B cell (primary cell): ENCODE results near the gene RHBDF1. TPM values are rescaled to one million over a fixed set of nuclear protein-coding genes. Genes with fewer than 3 reads are reported as not detected.
A peak's percentile ranks its signal among the peaks of the same experiment; 100 is the strongest.
"Not testable (repeated sequence)": the region's sequence is repeated elsewhere in the genome, so short reads cannot be mapped to it uniquely, and the experiment has no call there.

Experiments used
- ATAC-seq: fragments of 200-7000 bp; cut with Tn5 transposase; one replicate; pipeline ENCODE4 v1.10.0; 2021; ENCODE audit warnings: low read depth, mild to moderate bottlenecking, moderate number of reproducible peaks, moderate library complexity
- CTCF ChIA-PET: fragments of 350-600 bp; sonication (Branson Sonifier 250); formaldehyde crosslinking; loops from one replicate; lab custom pipeline; 2021; ENCODE audit warnings: antibody characterized with exemption, inconsistent platforms; lab: Charles Lee
- POLR2A ChIA-PET: fragments of 350-600 bp; sonication (Branson Sonifier 250); formaldehyde crosslinking; loops from one replicate; lab custom pipeline; 2021; ENCODE audit warnings: antibody characterized with exemption; lab: Charles Lee
- DNase-seq: peaks from one replicate; pipeline ENCODE4 v3.0.0; 2013
- H2AFZ ChIP-seq: 2 replicates; pipeline ENCODE4 v1.6.1; 2012; ENCODE audit warnings: mild to moderate bottlenecking, low read depth, low read length; ENCODE audit not compliant: insufficient read depth, poor library complexity, severe bottlenecking
- H3K27ac ChIP-seq, 2 donors: 1 replicate in 1 of 2; 2 replicates in 1 of 2; pipeline ENCODE4 v1.5.1; 2012 to 2013; ENCODE audit warnings: low read length in 2 of 2, mild to moderate bottlenecking in 2 of 2, moderate library complexity in 1 of 2
- H3K27me3 ChIP-seq, 4 experiments: fragments of 200-600 bp in 1 of 4; sonication (generic) in 1 of 4; replicated peaks in 1 of 4; 1 replicate in 2 of 4; 2 replicates in 2 of 4; pipeline versions ENCODE4 v1.6.1 to v1.7.0; 2013 to 2016; ENCODE audit warnings: low read length in 3 of 4, mild to moderate bottlenecking in 2 of 4, mixed read lengths in 1 of 4, moderate library complexity in 1 of 4; ENCODE audit not compliant: insufficient read depth in 4 of 4, control insufficient read depth in 3 of 4; ENCODE audit errors: control extremely low read depth in 1 of 4
- H3K36me3 ChIP-seq, 2 experiments: replicated peaks in 1 of 2; 1 replicate in 1 of 2; 2 replicates in 1 of 2; pipeline versions ENCODE4 v1.6.1 to v1.7.1; 2013; ENCODE audit warnings: low read length in 1 of 2; ENCODE audit not compliant: insufficient read depth in 2 of 2, control insufficient read depth in 1 of 2; ENCODE audit errors: control extremely low read depth in 1 of 2, extremely low read depth in 1 of 2
- H3K4me1 ChIP-seq, 2 donors: fragments of 200-600 bp in 1 of 2; sonication (generic) in 1 of 2; 1 replicate in 1 of 2; 2 replicates in 1 of 2; pipeline versions ENCODE4 v1.5.1 to v1.6.1; 2013 to 2017; ENCODE audit warnings: low read length in 2 of 2; ENCODE audit not compliant: control insufficient read depth in 2 of 2, insufficient read depth in 2 of 2
- H3K4me2 ChIP-seq: replicated peaks from 2 replicates; pipeline ENCODE3; 2012; ENCODE audit warnings: mild to moderate bottlenecking, low read depth, low read length; ENCODE audit not compliant: poor library complexity, severe bottlenecking
- H3K4me3 ChIP-seq, 5 experiments: fragments of 200-600 bp in 1 of 5; sonication (generic) in 1 of 5; 1 replicate in 3 of 5; 2 replicates in 2 of 5; pipeline versions ENCODE4 v1.5.1 to v1.7.0; 2011 to 2016; ENCODE audit warnings: low read length in 4 of 5, mild to moderate bottlenecking in 4 of 5, low read depth in 2 of 5, control low read depth in 1 of 5, moderate library complexity in 1 of 5; ENCODE audit not compliant: insufficient read depth in 1 of 5; ENCODE audit errors: control extremely low read depth in 1 of 5, extremely low read depth in 1 of 5
- H3K79me2 ChIP-seq: fragments of 200-600 bp; sonication (generic); one replicate; pipeline ENCODE4 v1.6.0; 2016; ENCODE audit warnings: low read length; ENCODE audit not compliant: control insufficient read depth, insufficient read depth
- H3K9ac ChIP-seq: fragments of 200-600 bp; sonication (generic); 2 replicates; pipeline ENCODE4 v1.6.1; 2017; ENCODE audit warnings: mild to moderate bottlenecking, low read length, moderate library complexity
- H3K9me3 ChIP-seq, 3 donors: one replicate each; pipeline versions ENCODE4 v1.6.1 to v1.7.1; 2013; ENCODE audit warnings: low read length in 2 of 3; ENCODE audit not compliant: control insufficient read depth in 2 of 3, insufficient read depth in 1 of 3; ENCODE audit errors: control extremely low read depth in 1 of 3
- H4K20me1 ChIP-seq: 2 replicates; pipeline ENCODE4 v1.6.0; 2012; ENCODE audit warnings: mild to moderate bottlenecking, low read length; ENCODE audit not compliant: insufficient read depth, control insufficient read depth, poor library complexity, severe bottlenecking
- H3K27ac Mint-ChIP-seq: one replicate; pipeline ENCODE4 v1.8.0; 2021; ENCODE audit warnings: mixed read lengths
- H3K27me3 Mint-ChIP-seq: one replicate; pipeline ENCODE4 v1.8.0; 2021; ENCODE audit warnings: mixed read lengths
- H3K4me1 Mint-ChIP-seq: one replicate; pipeline ENCODE4 v1.8.0; 2021; ENCODE audit warnings: mixed read lengths
- H3K4me3 Mint-ChIP-seq: one replicate; pipeline ENCODE4 v1.8.0; 2021; ENCODE audit warnings: mixed read lengths
- H3K9me3 Mint-ChIP-seq: one replicate; pipeline ENCODE4 v1.8.0; 2022; ENCODE audit warnings: mixed read lengths; ENCODE audit not compliant: insufficient read depth
- WGBS: methylation state at CpG from one replicate; pipeline ENCODE4 v1.1.5; 2013; ENCODE audit warnings: missing lambda C conversion rate; ENCODE audit not compliant: insufficient coverage; 5-methylcytosine and 5-hydroxymethylcytosine counted together
- intact Hi-C: fragments of 100-400 bp; cut with micrococcal nuclease; formaldehyde crosslinking; loops from one replicate; pipeline ENCODE4 v1.10.0; 2022
- polyA plus RNA-seq: library from polyadenylated mRNA; depleted of rRNA; stranded (reverse); fragments of >200 nt; gene quantifications from 2 replicates; pipeline ENCODE4 v1.2.3, GENCODE V29; 2012
- total RNA-seq, 2 donors: library from RNA; stranded (reverse); fragments of 120-200 nt in 1 of 2; gene quantifications; 1 replicate in 1 of 2; 2 replicates in 1 of 2; pipeline versions ENCODE4 v1.2.3 to v1.2.4, GENCODE V29; 2013 to 2022

RHBDF1 gene
- total and polyA plus RNA-seq, 2 donors (not counting 1 experiment from before 2014, with no cell fraction given) = 0.42 to 0.76 TPM

DNA sequence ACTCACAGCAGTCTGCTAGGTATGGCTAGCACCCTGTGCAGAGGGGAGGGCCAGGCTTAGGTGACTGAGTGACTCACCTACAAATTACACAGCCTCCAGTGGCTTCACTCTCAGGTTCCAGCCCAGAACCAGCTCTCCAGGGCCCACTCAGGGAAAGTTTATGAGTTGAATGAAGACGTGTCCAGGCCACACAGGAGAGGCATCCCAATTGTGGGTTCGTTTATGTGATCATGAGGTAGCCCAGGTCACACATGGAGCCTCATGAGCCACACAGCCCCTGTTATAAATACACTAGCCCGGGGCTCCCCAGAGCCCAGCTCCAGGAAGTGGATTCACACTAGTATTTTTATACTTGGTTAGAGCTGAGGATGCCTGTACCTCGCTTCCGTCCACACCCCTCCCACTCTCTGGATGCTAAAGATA, 46.5 kb downstream of the RHBDF1 start:
- H3K4me2 ChIP-seq, H4K20me1 ChIP-seq, POLR2A ChIA-PET, H3K4me3 Mint-ChIP-seq, H3K27me3 Mint-ChIP-seq, H3K4me1 Mint-ChIP-seq, DNase-seq, intact Hi-C loops, H3K4me1 ChIP-seq, H3K27ac ChIP-seq, H3K27me3 ChIP-seq, H3K9me3 ChIP-seq, H2AFZ ChIP-seq, H3K79me2 ChIP-seq, H3K36me3 ChIP-seq, CTCF ChIA-PET, H3K27ac Mint-ChIP-seq, H3K9ac ChIP-seq, H3K9me3 Mint-ChIP-seq, H3K4me3 ChIP-seq: not testable (repeated sequence)
- WGBS = no CpG with 5 or more reads among the region's 5 CpGs
- peak; percentile 61 for ATAC-seq

DNA sequence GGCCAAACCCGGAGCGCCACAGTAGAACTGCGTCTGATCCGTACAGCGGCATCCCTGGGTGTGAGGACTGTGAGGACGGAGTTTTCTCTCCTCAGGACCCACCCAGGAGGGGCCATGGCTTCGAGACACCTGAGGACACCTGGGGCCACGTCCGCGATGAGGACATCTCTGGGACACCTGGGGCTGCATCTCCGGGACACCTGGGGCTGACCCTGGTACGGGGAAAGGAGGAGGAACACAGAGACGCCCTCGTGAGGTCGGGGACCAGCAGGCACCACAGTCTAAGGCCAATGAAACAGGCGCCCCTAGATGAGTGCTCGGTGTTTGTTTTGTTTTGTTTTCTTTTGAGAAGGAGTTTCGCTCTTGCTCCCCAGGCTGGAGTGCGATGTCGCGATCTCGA, 48.3 kb downstream of the RHBDF1 start:
- H3K27ac Mint-ChIP-seq, H3K4me2 ChIP-seq, ATAC-seq, H3K27me3 ChIP-seq, H3K27me3 Mint-ChIP-seq, intact Hi-C loops, H3K4me1 ChIP-seq, H2AFZ ChIP-seq, H3K27ac ChIP-seq, H3K9me3 Mint-ChIP-seq, H3K79me2 ChIP-seq, DNase-seq, H3K9me3 ChIP-seq, H3K4me3 Mint-ChIP-seq, H3K36me3 ChIP-seq, H4K20me1 ChIP-seq, H3K4me1 Mint-ChIP-seq, POLR2A ChIA-PET, H3K4me3 ChIP-seq, H3K9ac ChIP-seq: not testable (repeated sequence)
- CTCF ChIA-PET = interaction anchor here (0.6 kb wide), 1 partner anchor 41 kb away, joined by 4 read pairs; no protein-coding TSS in a partner anchor
- WGBS = 97% methylated on average over 7 of the region's 22 CpGs

DNA sequence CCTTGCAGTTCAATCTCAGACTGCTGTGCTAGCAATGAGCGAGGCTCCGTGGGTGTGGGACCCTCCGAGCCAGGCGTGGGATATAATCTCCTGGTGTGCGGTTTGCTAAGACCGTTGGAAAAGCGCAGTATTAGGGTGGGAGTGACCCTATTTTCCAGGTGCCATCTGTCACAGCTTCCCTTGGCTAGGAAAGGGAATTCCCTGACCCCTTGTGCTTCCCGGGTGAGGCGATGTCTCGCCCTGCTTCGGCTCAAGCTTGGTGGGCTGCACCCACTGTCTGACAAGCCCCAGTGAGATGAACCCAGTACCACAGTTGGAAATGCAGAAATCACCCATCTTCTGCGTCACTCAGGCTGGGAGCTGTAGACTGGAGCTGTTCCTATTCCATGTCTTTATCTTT, 51.5 kb downstream of the RHBDF1 start:
- H3K4me3 ChIP-seq, H3K4me1 Mint-ChIP-seq, H3K27ac Mint-ChIP-seq, H4K20me1 ChIP-seq, H3K9me3 Mint-ChIP-seq, POLR2A ChIA-PET, H2AFZ ChIP-seq, H3K4me3 Mint-ChIP-seq, H3K27ac ChIP-seq, H3K4me2 ChIP-seq, DNase-seq, H3K4me1 ChIP-seq, H3K79me2 ChIP-seq, H3K36me3 ChIP-seq, H3K9ac ChIP-seq, H3K27me3 ChIP-seq, H3K9me3 ChIP-seq, intact Hi-C loops, ATAC-seq, H3K27me3 Mint-ChIP-seq: not testable (repeated sequence)
- WGBS = 92% methylated on average over 11 of the region's 12 CpGs
- CTCF ChIA-PET = interaction anchor here (1.0 kb wide), 1 partner anchor 76 kb away, joined by 3 read pairs; no protein-coding TSS in a partner anchor

DNA sequence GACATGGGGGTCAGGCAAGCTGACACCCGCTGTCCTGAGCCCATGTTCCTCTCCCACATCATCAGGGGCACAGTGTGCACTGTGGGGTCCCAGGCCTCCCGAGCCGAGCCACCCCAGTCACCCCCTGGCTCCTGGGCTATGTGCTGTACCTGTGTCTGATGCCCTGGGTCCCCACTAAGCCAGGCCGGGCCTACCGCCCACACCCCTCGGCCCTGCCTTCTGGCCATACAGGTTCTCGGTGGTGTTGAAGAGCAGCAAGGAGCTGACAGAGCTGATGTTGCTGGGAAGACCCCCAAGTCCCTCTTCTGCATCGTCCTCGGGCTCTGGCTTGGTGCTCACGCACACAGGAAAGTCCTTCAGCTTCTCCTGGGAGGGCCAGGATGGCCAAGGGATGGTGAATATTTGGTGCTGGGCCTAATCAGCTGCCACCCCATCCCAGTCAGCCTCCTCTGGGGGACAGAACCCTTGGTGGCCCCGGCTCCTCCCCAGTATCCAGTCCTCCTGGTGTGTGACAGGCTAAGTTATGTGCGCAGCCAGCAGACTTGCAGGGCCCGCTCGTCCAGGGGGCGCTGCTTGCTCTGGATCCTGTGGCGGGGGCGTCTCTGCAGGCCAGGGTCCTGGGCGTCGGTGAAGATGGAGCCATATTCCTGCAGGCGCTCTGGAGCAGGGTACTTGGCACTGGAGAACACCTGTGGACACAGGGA, 55.2 kb downstream of the RHBDF1 start:
- H3K27me3 ChIP-seq, H4K20me1 ChIP-seq, H3K4me3 ChIP-seq, H3K4me2 ChIP-seq, CTCF ChIA-PET, H3K9me3 Mint-ChIP-seq, DNase-seq, H3K4me1 ChIP-seq, H3K4me1 Mint-ChIP-seq, H3K27ac Mint-ChIP-seq, H3K27ac ChIP-seq, H3K36me3 ChIP-seq, intact Hi-C loops, POLR2A ChIA-PET, H3K9me3 ChIP-seq, H3K4me3 Mint-ChIP-seq, H3K9ac ChIP-seq, H2AFZ ChIP-seq, ATAC-seq, H3K79me2 ChIP-seq, H3K27me3 Mint-ChIP-seq: not testable (repeated sequence)
- 96% methylated on average over 6 of the region's 20 CpGs for WGBS
